A549 (cell line): ENCODE data around the gene CD164L2. TPM values are rescaled to one million over a fixed set of nuclear protein-coding genes. Genes with fewer than 3 reads are reported as not detected.

Source experiments
- ATAC-seq, 2 experiments: fragments of 200-7000 bp in 1 of 2; fragments of >200 bp in 1 of 2; cut with Nextera tagmentation in 1 of 2; cut with Tn5 transposase in 1 of 2; 3 replicates each; pipeline versions ENCODE4 v1.8.0 to v1.9.1; 2018 to 2020; ENCODE audit warnings: mild to moderate bottlenecking in 1 of 2, moderate library complexity in 1 of 2
- CTCF ChIA-PET: fragments of 300-600 bp; sonication (Branson Sonifier 250); formaldehyde crosslinking; extraction: SDS; loops from one replicate; lab custom pipeline; 2021; ENCODE audit warnings: antibody characterized with exemption, inconsistent platforms; lab: Yijun Ruan, JAX
- POLR2A ChIA-PET: fragments of 350-600 bp; formaldehyde crosslinking; extraction: SDS; loops from one replicate; lab custom pipeline; 2021; ENCODE audit warnings: antibody characterized with exemption, inconsistent platforms; lab: Yijun Ruan, JAX
- DNase-seq, 2 experiments: peaks; one replicate each; pipeline versions ENCODE4 v3.0.0 to v3.0.0-alpha.2; 2011 to 2016; ENCODE audit warnings: low read depth in 1 of 2, low spot score in 1 of 2
- FAIRE-seq: peaks from 2 replicates; lab custom pipeline; 2011; peaks lifted over from hg19 to GRCh38; lab: Jason Lieb, UNC
- H3K27ac ChIP-seq, 2 experiments: fragments of >200 bp; sonication (Bioruptor Twin); formaldehyde crosslinking; 3 replicates each; pipeline ENCODE4 v1.5.1; 2016 to 2017
- H3K4me1 ChIP-seq: fragments of >200 bp; sonication (Bioruptor Twin); formaldehyde crosslinking; 3 replicates; pipeline ENCODE4 v1.6.1; 2016
- H3K4me2 ChIP-seq: fragments of >200 bp; sonication (Bioruptor Twin); formaldehyde crosslinking; 3 replicates; pipeline ENCODE4 v1.6.1; 2016
- H3K4me3 ChIP-seq: fragments of >200 bp; sonication (Bioruptor Twin); formaldehyde crosslinking; 3 replicates; pipeline ENCODE4 v1.5.1; 2016
- H3K9me3 ChIP-seq: fragments of >200 bp; sonication (Bioruptor Twin); formaldehyde crosslinking; 3 replicates; pipeline ENCODE4 v1.6.1; 2016
- BHLHE40 ChIP-seq: IDR thresholded peaks from 2 replicates; pipeline ENCODE4 v1.6.1; 2012; ENCODE audit warnings: low read depth, low read length, inconsistent platforms
- CBX2 ChIP-seq: fragments of 200-600 bp; sonication (generic); IDR thresholded peaks from 2 replicates; pipeline ENCODE4 v1.6.1; 2016; ENCODE audit warnings: low read depth, mild to moderate bottlenecking, borderline replicate concordance
- CBX8 ChIP-seq: fragments of 200-600 bp; sonication (generic); IDR thresholded peaks from 2 replicates; pipeline ENCODE4 v1.6.1; 2016
- CHD4 ChIP-seq: fragments of 200-600 bp; sonication (generic); IDR thresholded peaks from 2 replicates; pipeline ENCODE4 v1.6.1; 2016; ENCODE audit warnings: antibody characterized with exemption, mild to moderate bottlenecking, borderline replicate concordance
- FOSB ChIP-seq: fragments of 250-450 bp; sonication (Bioruptor Pico); IDR thresholded peaks from 2 replicates; pipeline ENCODE4 v1.5.0; 2020; ENCODE audit warnings: mild to moderate bottlenecking, moderate library complexity
- FOSL2 ChIP-seq, 2 experiments: fragments of 450-650 bp in 1 of 2; fragments of >200 bp in 1 of 2; sonication (Bioruptor Twin) in 1 of 2; formaldehyde crosslinking; IDR thresholded peaks; 2 replicates each; pipeline versions ENCODE4 v1.5.0 to v1.6.1; 2016 to 2020; ENCODE audit warnings: mild to moderate bottlenecking in 1 of 2, moderate library complexity in 1 of 2
- GATA3 ChIP-seq: IDR thresholded peaks from 2 replicates; pipeline ENCODE4 v1.6.1; 2012; ENCODE audit warnings: borderline replicate concordance
- HEYL ChIP-seq: fragments of 250-450 bp; sonication (Bioruptor Pico); IDR thresholded peaks from 2 replicates; pipeline ENCODE4 v1.8.0; 2021; ENCODE audit warnings: mild to moderate bottlenecking, moderate library complexity
- HOXB5 ChIP-seq: fragments of 250-450 bp; sonication (Bioruptor Pico); IDR thresholded peaks from 2 replicates; pipeline ENCODE4 v1.5.0; 2020; ENCODE audit warnings: mild to moderate bottlenecking, moderate library complexity
- MAFK ChIP-seq: fragments of 450-650 bp; IDR thresholded peaks from 2 replicates; pipeline ENCODE4 v1.6.1; 2014; ENCODE audit not compliant: partially characterized antibody
- PHF8 ChIP-seq: fragments of 200-600 bp; sonication (generic); IDR thresholded peaks from 2 replicates; pipeline ENCODE4 v1.6.1; 2016; ENCODE audit warnings: low read depth, mild to moderate bottlenecking, antibody characterized with exemption, moderate library complexity, borderline replicate concordance
- POLR2A ChIP-seq: IDR thresholded peaks from 2 replicates; pipeline ENCODE4 v1.6.1; 2012; ENCODE audit warnings: mild to moderate bottlenecking, low read length
- RARB ChIP-seq: fragments of 250-450 bp; sonication (Bioruptor Pico); IDR thresholded peaks from 2 replicates; pipeline ENCODE4 v1.8.0; 2021; ENCODE audit warnings: mild to moderate bottlenecking, moderate library complexity
- RCOR1 ChIP-seq: fragments of 150-350 bp; IDR thresholded peaks from 2 replicates; pipeline ENCODE4 v1.6.1; 2014; ENCODE audit warnings: antibody characterized with exemption, low read length, low read depth
- SREBF2 ChIP-seq: fragments of 450-650 bp; IDR thresholded peaks from 2 replicates; pipeline ENCODE4 v1.6.1; 2014; ENCODE audit warnings: mild to moderate bottlenecking, moderate library complexity
- WGBS: methylation state at CpG from one replicate; pipeline ENCODE4 v1.1.6; 2017; ENCODE audit errors: missing lambda C conversion rate; 5-methylcytosine and 5-hydroxymethylcytosine counted together
- polyA plus RNA-seq, 4 experiments: library from polyadenylated mRNA; depleted of rRNA in 3 of 4; stranded (reverse); fragments of >200 nt; fragmentation: RNase III in 1 of 4; extraction: RNeasy Plus Mini Kit Qiagen cat#74134 plus additional on column Dnase treatment in 1 of 4; gene quantifications; 2 replicates in 3 of 4; 3 replicates in 1 of 4; pipeline ENCODE4 v1.2.3, GENCODE V29; 2011 to 2017
- TF ChIP-seq, protein P1 (sequence below): fragments of 200-600 bp; sonication (generic); IDR thresholded peaks from 2 replicates; pipeline ENCODE4 v1.6.1; 2016; ENCODE audit warnings: antibody characterized with exemption, mild to moderate bottlenecking, moderate library complexity
- TF ChIP-seq, protein P2 (sequence below): fragments of >200 bp; sonication (Bioruptor Twin); formaldehyde crosslinking; IDR thresholded peaks from 3 replicates; pipeline ENCODE4 v1.6.1; 2016
- TF ChIP-seq, protein P3 (sequence below): fragments of 450-650 bp; IDR thresholded peaks from 2 replicates; pipeline ENCODE4 v1.6.1; 2014; ENCODE audit warnings: antibody characterized with exemption
- TF ChIP-seq, protein P4 (sequence below): IDR thresholded peaks from 2 replicates; pipeline ENCODE4 v1.6.1; 2012; ENCODE audit warnings: low read depth, borderline replicate concordance
- TF ChIP-seq, protein P5 (sequence below): IDR thresholded peaks from 2 replicates; pipeline ENCODE4 v1.6.1; 2012

CD164L2 gene
- polyA plus RNA-seq, 2 of the 4 experiments (the other 2 are of a cell fraction), result not detected

DNA sequence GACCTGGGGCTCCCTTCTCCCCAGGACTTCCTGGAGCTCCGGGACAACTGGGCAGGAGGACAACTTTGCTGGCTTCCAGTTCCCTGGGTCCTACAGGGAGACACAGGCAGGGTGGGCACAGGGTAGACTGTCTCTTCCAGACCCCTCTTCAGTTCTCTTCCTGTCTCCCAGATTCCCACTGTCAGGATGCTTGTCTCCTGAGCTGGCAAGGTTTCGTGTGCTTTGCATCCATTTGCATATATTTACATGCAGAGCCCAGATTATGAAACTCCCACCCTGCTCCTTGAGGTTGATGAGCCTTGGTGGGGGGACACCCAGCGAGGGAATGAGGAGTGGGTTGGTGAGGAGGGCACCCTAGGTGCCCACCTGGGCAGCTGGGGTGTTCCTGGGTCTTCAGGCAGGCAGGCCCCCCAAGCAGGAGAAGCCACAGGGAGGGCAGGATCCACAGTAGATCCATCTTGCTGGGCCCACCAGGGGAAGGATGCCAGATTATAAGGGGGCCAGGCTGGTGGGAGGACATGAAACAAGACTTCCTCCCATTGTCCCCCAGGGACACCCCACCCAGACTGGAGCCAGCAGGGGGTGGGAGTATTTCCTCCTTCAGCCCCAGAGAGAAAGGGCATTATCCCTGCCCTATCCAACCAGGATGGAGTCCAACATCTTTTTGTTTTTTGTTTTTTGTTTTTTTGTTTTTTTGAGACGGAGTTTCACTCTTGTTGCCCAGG, 8.6 kb downstream of the CD164L2 start, which contains the start of gene FCN3:
FCN3 (minus strand) TSS at position 463 of the 725 bp plus-strand sequence; CDS start at position 457, 6 bp downstream.
- WGBS, result 38% methylated on average over 4 of the region's 4 CpGs
- TF ChIP-seq HEYL, result no peak
- no peak for TF ChIP-seq POLR2A
- TF ChIP-seq PHF8, result no peak
- no peak for TF ChIP-seq MAFK
- TF ChIP-seq RARB, result no peak
- no peak for TF ChIP-seq FOSB
- TF ChIP-seq FOSL2 (IDR thresholded peaks at IDR 0.05), result no peak
- no peak for TF ChIP-seq FOSL2 (CRISPR knock-in tag; IDR thresholded peaks at IDR 0.05)
- TF ChIP-seq, protein P1, sequence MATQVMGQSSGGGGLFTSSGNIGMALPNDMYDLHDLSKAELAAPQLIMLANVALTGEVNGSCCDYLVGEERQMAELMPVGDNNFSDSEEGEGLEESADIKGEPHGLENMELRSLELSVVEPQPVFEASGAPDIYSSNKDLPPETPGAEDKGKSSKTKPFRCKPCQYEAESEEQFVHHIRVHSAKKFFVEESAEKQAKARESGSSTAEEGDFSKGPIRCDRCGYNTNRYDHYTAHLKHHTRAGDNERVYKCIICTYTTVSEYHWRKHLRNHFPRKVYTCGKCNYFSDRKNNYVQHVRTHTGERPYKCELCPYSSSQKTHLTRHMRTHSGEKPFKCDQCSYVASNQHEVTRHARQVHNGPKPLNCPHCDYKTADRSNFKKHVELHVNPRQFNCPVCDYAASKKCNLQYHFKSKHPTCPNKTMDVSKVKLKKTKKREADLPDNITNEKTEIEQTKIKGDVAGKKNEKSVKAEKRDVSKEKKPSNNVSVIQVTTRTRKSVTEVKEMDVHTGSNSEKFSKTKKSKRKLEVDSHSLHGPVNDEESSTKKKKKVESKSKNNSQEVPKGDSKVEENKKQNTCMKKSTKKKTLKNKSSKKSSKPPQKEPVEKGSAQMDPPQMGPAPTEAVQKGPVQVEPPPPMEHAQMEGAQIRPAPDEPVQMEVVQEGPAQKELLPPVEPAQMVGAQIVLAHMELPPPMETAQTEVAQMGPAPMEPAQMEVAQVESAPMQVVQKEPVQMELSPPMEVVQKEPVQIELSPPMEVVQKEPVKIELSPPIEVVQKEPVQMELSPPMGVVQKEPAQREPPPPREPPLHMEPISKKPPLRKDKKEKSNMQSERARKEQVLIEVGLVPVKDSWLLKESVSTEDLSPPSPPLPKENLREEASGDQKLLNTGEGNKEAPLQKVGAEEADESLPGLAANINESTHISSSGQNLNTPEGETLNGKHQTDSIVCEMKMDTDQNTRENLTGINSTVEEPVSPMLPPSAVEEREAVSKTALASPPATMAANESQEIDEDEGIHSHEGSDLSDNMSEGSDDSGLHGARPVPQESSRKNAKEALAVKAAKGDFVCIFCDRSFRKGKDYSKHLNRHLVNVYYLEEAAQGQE, result no peak
- TF ChIP-seq, protein P2, sequence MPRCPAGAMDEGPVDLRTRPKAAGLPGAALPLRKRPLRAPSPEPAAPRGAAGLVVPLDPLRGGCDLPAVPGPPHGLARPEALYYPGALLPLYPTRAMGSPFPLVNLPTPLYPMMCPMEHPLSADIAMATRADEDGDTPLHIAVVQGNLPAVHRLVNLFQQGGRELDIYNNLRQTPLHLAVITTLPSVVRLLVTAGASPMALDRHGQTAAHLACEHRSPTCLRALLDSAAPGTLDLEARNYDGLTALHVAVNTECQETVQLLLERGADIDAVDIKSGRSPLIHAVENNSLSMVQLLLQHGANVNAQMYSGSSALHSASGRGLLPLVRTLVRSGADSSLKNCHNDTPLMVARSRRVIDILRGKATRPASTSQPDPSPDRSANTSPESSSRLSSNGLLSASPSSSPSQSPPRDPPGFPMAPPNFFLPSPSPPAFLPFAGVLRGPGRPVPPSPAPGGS, result no peak
- no peak for TF ChIP-seq CBX2
- TF ChIP-seq SREBF2, result no peak
- TF ChIP-seq BHLHE40, result no peak
- TF ChIP-seq GATA3, result no peak
- no peak for TF ChIP-seq HOXB5 (CRISPR knock-in tag)
- TF ChIP-seq, protein P3, sequence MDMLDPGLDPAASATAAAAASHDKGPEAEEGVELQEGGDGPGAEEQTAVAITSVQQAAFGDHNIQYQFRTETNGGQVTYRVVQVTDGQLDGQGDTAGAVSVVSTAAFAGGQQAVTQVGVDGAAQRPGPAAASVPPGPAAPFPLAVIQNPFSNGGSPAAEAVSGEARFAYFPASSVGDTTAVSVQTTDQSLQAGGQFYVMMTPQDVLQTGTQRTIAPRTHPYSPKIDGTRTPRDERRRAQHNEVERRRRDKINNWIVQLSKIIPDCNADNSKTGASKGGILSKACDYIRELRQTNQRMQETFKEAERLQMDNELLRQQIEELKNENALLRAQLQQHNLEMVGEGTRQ, result no peak
- TF ChIP-seq CBX8, result no peak
- TF ChIP-seq CHD4, result no peak
- TF ChIP-seq, protein P4, sequence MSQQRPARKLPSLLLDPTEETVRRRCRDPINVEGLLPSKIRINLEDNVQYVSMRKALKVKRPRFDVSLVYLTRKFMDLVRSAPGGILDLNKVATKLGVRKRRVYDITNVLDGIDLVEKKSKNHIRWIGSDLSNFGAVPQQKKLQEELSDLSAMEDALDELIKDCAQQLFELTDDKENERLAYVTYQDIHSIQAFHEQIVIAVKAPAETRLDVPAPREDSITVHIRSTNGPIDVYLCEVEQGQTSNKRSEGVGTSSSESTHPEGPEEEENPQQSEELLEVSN, result no peak
- no peak for TF ChIP-seq RCOR1
- TF ChIP-seq, protein P5, sequence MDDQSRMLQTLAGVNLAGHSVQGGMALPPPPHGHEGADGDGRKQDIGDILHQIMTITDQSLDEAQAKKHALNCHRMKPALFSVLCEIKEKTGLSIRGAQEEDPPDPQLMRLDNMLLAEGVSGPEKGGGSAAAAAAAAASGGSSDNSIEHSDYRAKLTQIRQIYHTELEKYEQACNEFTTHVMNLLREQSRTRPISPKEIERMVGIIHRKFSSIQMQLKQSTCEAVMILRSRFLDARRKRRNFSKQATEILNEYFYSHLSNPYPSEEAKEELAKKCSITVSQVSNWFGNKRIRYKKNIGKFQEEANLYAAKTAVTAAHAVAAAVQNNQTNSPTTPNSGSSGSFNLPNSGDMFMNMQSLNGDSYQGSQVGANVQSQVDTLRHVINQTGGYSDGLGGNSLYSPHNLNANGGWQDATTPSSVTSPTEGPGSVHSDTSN, result no peak
- ChIA-PET POLR2A (no interaction called here), CTCF (interaction anchor here (0.6 to 2.3 kb wide), 4 partner anchors 9 to 267 kb away, joined by 3 to 6 read pairs (median 3); partner anchors contain the start of gene CD164L2)
- Histone ChIP-seq H3K9me3 (no peaks in the 10 kb centered on the region), H3K27ac (no peak within 1 kb of the TSS), H3K4me2 (no peak within 1 kb of the TSS), H3K4me3 (no peak within 1 kb of the TSS), H3K4me1 (no peaks in the 10 kb centered on the region)
- FAIRE-seq (no peak), DNase-seq (no peak), ATAC-seq (no peak)
